HEK293 (cell line): ENCODE results near the gene INPP5D.

Source experiments
- CTCF ChIA-PET: fragments of 350-600 bp; formaldehyde crosslinking; extraction: SDS; loops from one replicate; lab custom pipeline; 2021; ENCODE audit warnings: antibody characterized with exemption; lab: Yijun Ruan, JAX
- POLR2A ChIA-PET: fragments of 300-600 bp; formaldehyde crosslinking; extraction: SDS; loops from one replicate; lab custom pipeline; 2020; ENCODE audit warnings: antibody characterized with exemption, inconsistent platforms; lab: Yijun Ruan, JAX
- H3K27ac ChIP-seq: fragments of 200-500 bp; sonication (Bioruptor generic); 2 replicates; pipeline ENCODE4 v1.5.1; 2014; ENCODE audit warnings: low read depth, low read length, control low read depth, inconsistent platforms; ENCODE audit errors: extremely low read depth
- H3K36me3 ChIP-seq, 2 experiments: fragments of 200-500 bp in 1 of 2; sonication (Bioruptor generic) in 1 of 2; 1 replicate in 1 of 2; 2 replicates in 1 of 2; pipeline ENCODE4 v1.5.1; 2014 to 2017; ENCODE audit warnings: inconsistent platforms in 2 of 2, low read length in 2 of 2; ENCODE audit not compliant: control insufficient read depth in 2 of 2, insufficient read depth in 1 of 2
- H3K4me1 ChIP-seq: fragments of 200-500 bp; sonication (Bioruptor generic); 2 replicates; pipeline ENCODE4 v1.5.1; 2014; ENCODE audit warnings: mild to moderate bottlenecking, low read length, inconsistent platforms; ENCODE audit not compliant: control insufficient read depth, insufficient read depth
- H3K4me3 ChIP-seq: 2 replicates; pipeline ENCODE4 v1.5.1; 2011; ENCODE audit warnings: low read depth, mild to moderate bottlenecking, control low read depth, low read length, moderate library complexity
- H3K9me3 ChIP-seq: fragments of 200-500 bp; sonication (Bioruptor generic); 2 replicates; pipeline ENCODE4 v1.5.1; 2014; ENCODE audit warnings: low read depth, low read length, inconsistent platforms; ENCODE audit not compliant: control insufficient read depth, insufficient read depth
- BCL11A ChIP-seq: fragments of 450-650 bp; formaldehyde crosslinking; IDR thresholded peaks from 2 replicates; pipeline ENCODE4 v1.5.1; 2016; ENCODE audit warnings: low read depth, missing biosample characterization, missing genetic modification characterization
- HOXD13 ChIP-seq: sonication (generic); formaldehyde crosslinking; IDR thresholded peaks from 2 replicates; pipeline ENCODE4 v1.8.0; 2022; ENCODE audit warnings: missing genetic modification reagents, borderline replicate concordance
- KLF8 ChIP-seq: fragments of 450-650 bp; formaldehyde crosslinking; IDR thresholded peaks from 2 replicates; pipeline ENCODE4 v1.5.1; 2016; ENCODE audit warnings: missing biosample characterization, missing genetic modification characterization
- MZF1 ChIP-seq: fragments of 450-650 bp; formaldehyde crosslinking; IDR thresholded peaks from 2 replicates; pipeline ENCODE4 v1.5.1; 2017; ENCODE audit warnings: missing biosample characterization, missing genetic modification characterization, borderline replicate concordance
- SCRT1 ChIP-seq: fragments of 450-650 bp; formaldehyde crosslinking; IDR thresholded peaks from 2 replicates; pipeline ENCODE4 v1.5.1; 2016; ENCODE audit warnings: missing biosample characterization, missing genetic modification characterization, borderline replicate concordance
- SETDB1 ChIP-seq: IDR thresholded peaks from one replicate; pipeline ENCODE4 v1.6.1; 2017; ENCODE audit warnings: mild to moderate bottlenecking, low read length, moderate library complexity, mixed read lengths; ENCODE audit not compliant: insufficient read length
- ZBTB20 ChIP-seq: fragments of 450-650 bp; formaldehyde crosslinking; IDR thresholded peaks from 2 replicates; pipeline ENCODE4 v1.5.1; 2016; ENCODE audit warnings: missing biosample characterization, missing genetic modification characterization
- ZFP3 ChIP-seq: fragments of 450-650 bp; formaldehyde crosslinking; IDR thresholded peaks from 2 replicates; pipeline ENCODE4 v1.5.1; 2016; ENCODE audit warnings: low read depth, missing biosample characterization, missing genetic modification characterization
- ZNF146 ChIP-seq: fragments of 450-650 bp; formaldehyde crosslinking; IDR thresholded peaks from 2 replicates; pipeline ENCODE4 v1.5.1; 2016; ENCODE audit warnings: missing biosample characterization, missing genetic modification characterization
- ZNF169 ChIP-seq: fragments of 450-650 bp; formaldehyde crosslinking; IDR thresholded peaks from 2 replicates; pipeline ENCODE4 v1.5.1; 2016; ENCODE audit warnings: missing biosample characterization, missing genetic modification characterization
- ZNF324 ChIP-seq: fragments of 450-650 bp; formaldehyde crosslinking; IDR thresholded peaks from 2 replicates; pipeline ENCODE4 v1.5.1; 2016; ENCODE audit warnings: missing biosample characterization, missing genetic modification characterization
- ZNF585B ChIP-seq: fragments of 450-650 bp; formaldehyde crosslinking; IDR thresholded peaks from 2 replicates; pipeline ENCODE4 v1.5.1; 2016; ENCODE audit warnings: missing biosample characterization, missing genetic modification characterization
- ZNF707 ChIP-seq: fragments of 450-650 bp; formaldehyde crosslinking; IDR thresholded peaks from 2 replicates; pipeline ENCODE4 v1.5.1; 2016; ENCODE audit warnings: missing biosample characterization, missing genetic modification characterization
- ZSCAN30 ChIP-seq: fragments of 450-650 bp; IDR thresholded peaks from 2 replicates; pipeline ENCODE4 v1.5.1; 2018; ENCODE audit warnings: missing biosample characterization, mild to moderate bottlenecking, missing genetic modification characterization, moderate library complexity
- TF ChIP-seq, protein P1 (sequence below): fragments of 450-650 bp; formaldehyde crosslinking; IDR thresholded peaks from 2 replicates; pipeline ENCODE4 v1.5.1; 2017; ENCODE audit warnings: missing biosample characterization, mild to moderate bottlenecking, missing genetic modification characterization, moderate library complexity
- TF ChIP-seq, protein P2 (sequence below): fragments of 450-650 bp; formaldehyde crosslinking; IDR thresholded peaks from 2 replicates; pipeline ENCODE4 v1.5.1; 2017; ENCODE audit warnings: missing biosample characterization, missing genetic modification characterization
- TF ChIP-seq, protein P3 (sequence below): fragments of 450-650 bp; formaldehyde crosslinking; IDR thresholded peaks from 2 replicates; pipeline ENCODE4 v1.5.1; 2016; ENCODE audit warnings: missing biosample characterization, missing genetic modification characterization
- TF ChIP-seq, protein P4 (sequence below): fragments of 450-650 bp; formaldehyde crosslinking; IDR thresholded peaks from 2 replicates; pipeline ENCODE4 v1.5.1; 2017; ENCODE audit warnings: missing biosample characterization, missing genetic modification characterization
- TF ChIP-seq, protein P5 (sequence below): fragments of 450-650 bp; formaldehyde crosslinking; IDR thresholded peaks from 2 replicates; pipeline ENCODE4 v1.5.1; 2016; ENCODE audit warnings: missing biosample characterization, missing genetic modification characterization
- TF ChIP-seq, protein P6 (sequence below): fragments of 450-650 bp; formaldehyde crosslinking; IDR thresholded peaks from 2 replicates; pipeline ENCODE4 v1.5.1; 2017; ENCODE audit warnings: missing biosample characterization, missing genetic modification characterization

Gene INPP5D

DNA sequence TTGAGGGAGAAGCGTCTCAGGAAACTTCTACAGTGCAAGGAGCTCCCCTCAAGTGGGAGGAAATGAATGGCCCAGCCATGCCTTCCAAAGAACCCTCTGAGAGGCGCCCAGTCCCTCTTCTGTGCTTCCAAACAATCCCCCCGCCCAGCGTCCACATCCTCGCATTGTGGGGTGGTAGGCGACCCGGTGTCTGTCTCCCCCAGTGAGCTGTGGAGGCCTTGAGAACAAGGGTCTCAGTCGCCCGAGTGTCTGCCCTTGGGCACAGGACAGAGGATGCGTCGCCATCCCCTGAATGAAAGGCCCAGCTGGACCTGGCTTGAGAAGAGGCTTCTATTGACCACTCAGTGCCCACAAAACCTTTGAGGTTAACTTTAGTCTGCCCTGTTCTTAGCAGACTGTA is 29.7 kb downstream of the INPP5D start (continued):
- TF ChIP-seq, protein P1, sequence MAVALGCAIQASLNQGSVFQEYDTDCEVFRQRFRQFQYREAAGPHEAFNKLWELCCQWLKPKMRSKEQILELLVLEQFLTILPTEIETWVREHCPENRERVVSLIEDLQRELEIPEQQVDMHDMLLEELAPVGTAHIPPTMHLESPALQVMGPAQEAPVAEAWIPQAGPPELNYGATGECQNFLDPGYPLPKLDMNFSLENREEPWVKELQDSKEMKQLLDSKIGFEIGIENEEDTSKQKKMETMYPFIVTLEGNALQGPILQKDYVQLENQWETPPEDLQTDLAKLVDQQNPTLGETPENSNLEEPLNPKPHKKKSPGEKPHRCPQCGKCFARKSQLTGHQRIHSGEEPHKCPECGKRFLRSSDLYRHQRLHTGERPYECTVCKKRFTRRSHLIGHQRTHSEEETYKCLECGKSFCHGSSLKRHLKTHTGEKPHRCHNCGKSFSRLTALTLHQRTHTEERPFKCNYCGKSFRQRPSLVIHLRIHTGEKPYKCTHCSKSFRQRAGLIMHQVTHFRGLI (tag by site-specific recombination): no peak
- TF ChIP-seq HOXD13 (CRISPR knock-in tag): no peak
- TF ChIP-seq SCRT1 (tag by site-specific recombination): no peak
- no peak for TF ChIP-seq ZNF707 (tag by site-specific recombination)
- TF ChIP-seq, protein P2, sequence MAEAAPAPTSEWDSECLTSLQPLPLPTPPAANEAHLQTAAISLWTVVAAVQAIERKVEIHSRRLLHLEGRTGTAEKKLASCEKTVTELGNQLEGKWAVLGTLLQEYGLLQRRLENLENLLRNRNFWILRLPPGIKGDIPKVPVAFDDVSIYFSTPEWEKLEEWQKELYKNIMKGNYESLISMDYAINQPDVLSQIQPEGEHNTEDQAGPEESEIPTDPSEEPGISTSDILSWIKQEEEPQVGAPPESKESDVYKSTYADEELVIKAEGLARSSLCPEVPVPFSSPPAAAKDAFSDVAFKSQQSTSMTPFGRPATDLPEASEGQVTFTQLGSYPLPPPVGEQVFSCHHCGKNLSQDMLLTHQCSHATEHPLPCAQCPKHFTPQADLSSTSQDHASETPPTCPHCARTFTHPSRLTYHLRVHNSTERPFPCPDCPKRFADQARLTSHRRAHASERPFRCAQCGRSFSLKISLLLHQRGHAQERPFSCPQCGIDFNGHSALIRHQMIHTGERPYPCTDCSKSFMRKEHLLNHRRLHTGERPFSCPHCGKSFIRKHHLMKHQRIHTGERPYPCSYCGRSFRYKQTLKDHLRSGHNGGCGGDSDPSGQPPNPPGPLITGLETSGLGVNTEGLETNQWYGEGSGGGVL (tag by site-specific recombination): no peak
- no peak for TF ChIP-seq SETDB1
- TF ChIP-seq, protein P3, sequence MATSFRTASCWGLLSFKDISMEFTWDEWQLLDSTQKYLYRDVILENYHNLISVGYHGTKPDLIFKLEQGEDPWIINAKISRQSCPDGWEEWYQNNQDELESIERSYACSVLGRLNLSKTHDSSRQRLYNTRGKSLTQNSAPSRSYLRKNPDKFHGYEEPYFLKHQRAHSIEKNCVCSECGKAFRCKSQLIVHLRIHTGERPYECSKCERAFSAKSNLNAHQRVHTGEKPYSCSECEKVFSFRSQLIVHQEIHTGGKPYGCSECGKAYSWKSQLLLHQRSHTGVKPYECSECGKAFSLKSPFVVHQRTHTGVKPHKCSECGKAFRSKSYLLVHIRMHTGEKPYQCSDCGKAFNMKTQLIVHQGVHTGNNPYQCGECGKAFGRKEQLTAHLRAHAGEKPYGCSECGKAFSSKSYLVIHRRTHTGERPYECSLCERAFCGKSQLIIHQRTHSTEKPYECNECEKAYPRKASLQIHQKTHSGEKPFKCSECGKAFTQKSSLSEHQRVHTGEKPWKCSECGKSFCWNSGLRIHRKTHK (tag by site-specific recombination): no peak

DNA sequence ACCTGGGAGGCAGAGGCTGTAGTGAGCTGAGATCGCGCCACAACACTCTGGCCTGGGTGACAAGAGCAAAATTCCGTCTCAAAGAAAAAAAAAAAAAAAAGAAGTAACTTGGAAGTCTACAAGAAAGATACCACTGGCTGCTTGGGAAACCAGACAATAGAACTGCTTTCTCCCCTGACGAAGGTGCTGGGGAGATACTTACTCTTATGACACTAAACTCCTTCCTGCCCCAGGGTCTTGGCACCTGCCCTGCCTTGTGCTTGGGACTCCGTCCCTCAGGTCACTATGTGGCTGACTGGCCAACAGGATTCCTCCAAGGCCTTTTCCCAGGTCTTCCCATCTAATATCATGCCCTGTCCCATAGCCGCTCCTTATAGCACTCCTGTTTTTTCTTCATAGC is 30.7 kb downstream of the INPP5D start:
- no peaks in the 10 kb centered on the region for H3K4me1 ChIP-seq
- H3K27ac ChIP-seq: no peak overlapping the region
- TF ChIP-seq ZNF585B (tag by site-specific recombination): no peak
- TF ChIP-seq, protein P4, sequence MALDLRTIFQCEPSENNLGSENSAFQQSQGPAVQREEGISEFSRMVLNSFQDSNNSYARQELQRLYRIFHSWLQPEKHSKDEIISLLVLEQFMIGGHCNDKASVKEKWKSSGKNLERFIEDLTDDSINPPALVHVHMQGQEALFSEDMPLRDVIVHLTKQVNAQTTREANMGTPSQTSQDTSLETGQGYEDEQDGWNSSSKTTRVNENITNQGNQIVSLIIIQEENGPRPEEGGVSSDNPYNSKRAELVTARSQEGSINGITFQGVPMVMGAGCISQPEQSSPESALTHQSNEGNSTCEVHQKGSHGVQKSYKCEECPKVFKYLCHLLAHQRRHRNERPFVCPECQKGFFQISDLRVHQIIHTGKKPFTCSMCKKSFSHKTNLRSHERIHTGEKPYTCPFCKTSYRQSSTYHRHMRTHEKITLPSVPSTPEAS (tag by site-specific recombination): no peak
- TF ChIP-seq ZNF324 (tag by site-specific recombination): no peak
- no peak for TF ChIP-seq KLF8 (tag by site-specific recombination)
- no peak for TF ChIP-seq ZNF707 (tag by site-specific recombination)
- TF ChIP-seq ZNF146 (tag by site-specific recombination): no peak
- TF ChIP-seq ZBTB20 (tag by site-specific recombination): no peak
- no peak for TF ChIP-seq ZFP3 (tag by site-specific recombination)
- TF ChIP-seq BCL11A (tag by site-specific recombination): no peak
- no peak for TF ChIP-seq ZSCAN30
- TF ChIP-seq, protein P5, sequence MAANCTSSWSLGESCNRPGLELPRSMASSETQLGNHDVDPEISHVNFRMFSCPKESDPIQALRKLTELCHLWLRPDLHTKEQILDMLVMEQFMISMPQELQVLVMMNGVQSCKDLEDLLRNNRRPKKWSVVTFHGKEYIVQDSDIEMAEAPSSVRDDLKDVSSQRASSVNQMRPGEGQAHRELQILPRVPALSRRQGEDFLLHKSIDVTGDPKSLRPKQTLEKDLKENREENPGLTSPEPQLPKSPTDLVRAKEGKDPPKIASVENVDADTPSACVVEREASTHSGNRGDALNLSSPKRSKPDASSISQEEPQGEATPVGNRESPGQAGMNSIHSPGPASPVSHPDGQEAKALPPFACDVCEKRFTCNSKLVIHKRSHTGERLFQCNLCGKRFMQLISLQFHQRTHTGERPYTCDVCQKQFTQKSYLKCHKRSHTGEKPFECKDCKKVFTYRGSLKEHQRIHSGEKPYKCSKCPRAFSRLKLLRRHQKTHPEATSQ: no peak
- no peak for TF ChIP-seq ZNF169 (tag by site-specific recombination)
- TF ChIP-seq, protein P6, sequence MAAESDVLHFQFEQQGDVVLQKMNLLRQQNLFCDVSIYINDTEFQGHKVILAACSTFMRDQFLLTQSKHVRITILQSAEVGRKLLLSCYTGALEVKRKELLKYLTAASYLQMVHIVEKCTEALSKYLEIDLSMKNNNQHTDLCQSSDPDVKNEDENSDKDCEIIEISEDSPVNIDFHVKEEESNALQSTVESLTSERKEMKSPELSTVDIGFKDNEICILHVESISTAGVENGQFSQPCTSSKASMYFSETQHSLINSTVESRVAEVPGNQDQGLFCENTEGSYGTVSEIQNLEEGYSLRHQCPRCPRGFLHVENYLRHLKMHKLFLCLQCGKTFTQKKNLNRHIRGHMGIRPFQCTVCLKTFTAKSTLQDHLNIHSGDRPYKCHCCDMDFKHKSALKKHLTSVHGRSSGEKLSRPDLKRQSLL: no peak
- no peak for TF ChIP-seq MZF1
- CTCF ChIA-PET: no interaction called here
- POLR2A ChIA-PET: no interaction called here
- no peak overlapping the region for H3K4me3 ChIP-seq
- no peaks in the 10 kb centered on the region for H3K9me3 ChIP-seq
- H3K36me3 ChIP-seq: no peaks in the 10 kb centered on the region
